Measurements from ENCODE around the gene BATF.

Gene BATF

DNA sequence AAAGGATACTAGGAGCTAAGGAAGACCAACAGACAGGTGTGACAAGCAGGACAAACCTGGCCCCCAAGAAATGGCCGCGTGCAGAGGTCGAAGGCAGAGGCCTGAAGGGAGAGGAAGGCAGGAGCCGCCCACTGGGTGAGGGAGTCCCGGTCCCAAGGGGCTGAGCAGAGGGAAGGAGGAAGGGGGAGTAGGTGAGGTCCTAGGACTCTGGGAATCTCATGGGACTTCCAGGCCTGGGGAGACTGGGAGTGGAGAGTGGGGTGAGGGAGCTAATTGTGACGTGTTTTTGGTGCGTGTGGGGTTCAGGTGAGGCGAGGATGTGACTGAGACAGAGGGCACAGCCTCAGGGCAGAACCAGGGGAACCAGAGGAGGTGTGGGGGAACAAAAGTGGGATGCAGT is 44.5 kb downstream of the BATF start:
- POLR2A ChIA-PET, result no interaction called here
- Histone ChIP-seq H3K4me3 (ENCODE audit: low read depth, low read length) (no peak overlapping the region), H3K9me3 (ENCODE audit: control insufficient read depth, insufficient read depth, low read depth, low read length) (no peaks in the 10 kb centered on the region), H3K4me1 (ENCODE audit: control insufficient read depth, insufficient read depth, low read length) (no peaks in the 10 kb centered on the region), H3K36me3 (ENCODE audit: control insufficient read depth in 2 of 2, insufficient read depth in 1 of 2, low read length in 2 of 2) (no peaks in the 10 kb centered on the region), H3K27ac (ENCODE audit: extremely low read depth, low read depth, low read length) (no peak overlapping the region)
- TF ChIP-seq ZNF654 (tag by site-specific recombination; IDR thresholded peaks at IDR 0.05; ENCODE audit: low read depth) (no peak), ZFHX2 (tag by site-specific recombination; conservative IDR thresholded peaks at IDR 0.05) (0 out of 2 replicates have a peak, but pooled peaks have one; percentile 17)
- CTCF ChIA-PET, result interaction anchor here (0.6 to 0.9 kb wide), 4 partner anchors 10 to 1053 kb away, joined by 3 to 4 read pairs (median 3); no protein-coding TSS in a partner anchor

DNA sequence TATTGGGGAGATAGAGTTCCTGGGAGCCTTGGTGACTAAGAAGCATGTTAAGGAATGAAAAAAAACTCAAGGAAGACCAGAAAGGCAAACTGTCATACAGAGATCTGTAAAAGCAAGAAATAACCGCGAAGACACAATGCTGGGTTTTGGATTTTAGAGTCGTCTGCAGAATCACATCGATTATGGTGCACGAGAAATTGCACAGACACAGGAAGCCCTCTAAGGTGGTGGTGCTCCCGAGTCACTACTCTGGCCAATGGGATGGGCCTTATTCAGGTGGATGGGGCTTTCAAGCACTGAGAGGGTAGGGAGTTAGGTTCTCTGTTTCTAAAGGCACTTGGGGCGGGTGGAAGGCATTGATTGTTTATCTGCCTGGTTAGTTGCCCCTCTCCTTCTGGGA is 45.9 kb downstream of the BATF start:
- H3K36me3 ChIP-seq (ENCODE audit: control insufficient read depth in 2 of 2, insufficient read depth in 1 of 2, low read length in 2 of 2), result no peaks in the 10 kb centered on the region
- H3K9me3 ChIP-seq (ENCODE audit: control insufficient read depth, insufficient read depth, low read depth, low read length), result no peaks in the 10 kb centered on the region
- no peaks in the 10 kb centered on the region for H3K4me1 ChIP-seq (ENCODE audit: control insufficient read depth, insufficient read depth, low read length)
- ChIA-PET POLR2A (no interaction called here), CTCF (interaction anchor here (1.0 kb wide), 1 partner anchor 88 kb away, joined by 5 read pairs; no protein-coding TSS in a partner anchor)
- no peak overlapping the region for H3K27ac ChIP-seq (ENCODE audit: extremely low read depth, low read depth, low read length)
- TF ChIP-seq, protein P1, sequence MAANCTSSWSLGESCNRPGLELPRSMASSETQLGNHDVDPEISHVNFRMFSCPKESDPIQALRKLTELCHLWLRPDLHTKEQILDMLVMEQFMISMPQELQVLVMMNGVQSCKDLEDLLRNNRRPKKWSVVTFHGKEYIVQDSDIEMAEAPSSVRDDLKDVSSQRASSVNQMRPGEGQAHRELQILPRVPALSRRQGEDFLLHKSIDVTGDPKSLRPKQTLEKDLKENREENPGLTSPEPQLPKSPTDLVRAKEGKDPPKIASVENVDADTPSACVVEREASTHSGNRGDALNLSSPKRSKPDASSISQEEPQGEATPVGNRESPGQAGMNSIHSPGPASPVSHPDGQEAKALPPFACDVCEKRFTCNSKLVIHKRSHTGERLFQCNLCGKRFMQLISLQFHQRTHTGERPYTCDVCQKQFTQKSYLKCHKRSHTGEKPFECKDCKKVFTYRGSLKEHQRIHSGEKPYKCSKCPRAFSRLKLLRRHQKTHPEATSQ (tag by site-specific recombination; IDR thresholded peaks at IDR 0.05), result no peak
- TF ChIP-seq ZBTB8A (tag by site-specific recombination; IDR thresholded peaks at IDR 0.05) (no peak), ZNF211 (tag by site-specific recombination; IDR thresholded peaks at IDR 0.05; ENCODE audit: low read depth) (no peak), GLI2 (tag by site-specific recombination; IDR thresholded peaks at IDR 0.05; ENCODE audit: borderline replicate concordance, low read depth) (no peak), ZNF140 (tag by site-specific recombination; IDR thresholded peaks at IDR 0.05) (no peak), ZNF792 (tag by site-specific recombination; IDR thresholded peaks at IDR 0.05) (no peak), ZNF664 (tag by site-specific recombination; IDR thresholded peaks at IDR 0.05) (no peak), HOXA7 (CRISPR knock-in tag; IDR thresholded peaks at IDR 0.05; ENCODE audit: borderline replicate concordance) (no peak), ZNF10 (tag by site-specific recombination; IDR thresholded peaks at IDR 0.05) (no peak), ZNF777 (tag by site-specific recombination; IDR thresholded peaks at IDR 0.05; ENCODE audit: borderline replicate concordance) (no peak), ZNF548 (tag by site-specific recombination; IDR thresholded peaks at IDR 0.05) (no peak), ZNF184 (tag by site-specific recombination; IDR thresholded peaks at IDR 0.05) (no peak)
- TF ChIP-seq, protein P2, sequence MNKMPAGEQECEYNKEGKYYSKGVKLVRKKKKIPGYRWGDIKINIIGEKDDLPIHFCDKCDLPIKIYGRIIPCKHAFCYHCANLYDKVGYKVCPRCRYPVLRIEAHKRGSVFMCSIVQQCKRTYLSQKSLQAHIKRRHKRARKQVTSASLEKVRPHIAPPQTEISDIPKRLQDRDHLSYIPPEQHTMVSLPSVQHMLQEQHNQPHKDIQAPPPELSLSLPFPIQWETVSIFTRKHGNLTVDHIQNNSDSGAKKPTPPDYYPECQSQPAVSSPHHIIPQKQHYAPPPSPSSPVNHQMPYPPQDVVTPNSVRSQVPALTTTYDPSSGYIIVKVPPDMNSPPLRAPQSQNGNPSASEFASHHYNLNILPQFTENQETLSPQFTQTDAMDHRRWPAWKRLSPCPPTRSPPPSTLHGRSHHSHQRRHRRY (tag by site-specific recombination; IDR thresholded peaks at IDR 0.05), result no peak
- TF ChIP-seq, protein P3, sequence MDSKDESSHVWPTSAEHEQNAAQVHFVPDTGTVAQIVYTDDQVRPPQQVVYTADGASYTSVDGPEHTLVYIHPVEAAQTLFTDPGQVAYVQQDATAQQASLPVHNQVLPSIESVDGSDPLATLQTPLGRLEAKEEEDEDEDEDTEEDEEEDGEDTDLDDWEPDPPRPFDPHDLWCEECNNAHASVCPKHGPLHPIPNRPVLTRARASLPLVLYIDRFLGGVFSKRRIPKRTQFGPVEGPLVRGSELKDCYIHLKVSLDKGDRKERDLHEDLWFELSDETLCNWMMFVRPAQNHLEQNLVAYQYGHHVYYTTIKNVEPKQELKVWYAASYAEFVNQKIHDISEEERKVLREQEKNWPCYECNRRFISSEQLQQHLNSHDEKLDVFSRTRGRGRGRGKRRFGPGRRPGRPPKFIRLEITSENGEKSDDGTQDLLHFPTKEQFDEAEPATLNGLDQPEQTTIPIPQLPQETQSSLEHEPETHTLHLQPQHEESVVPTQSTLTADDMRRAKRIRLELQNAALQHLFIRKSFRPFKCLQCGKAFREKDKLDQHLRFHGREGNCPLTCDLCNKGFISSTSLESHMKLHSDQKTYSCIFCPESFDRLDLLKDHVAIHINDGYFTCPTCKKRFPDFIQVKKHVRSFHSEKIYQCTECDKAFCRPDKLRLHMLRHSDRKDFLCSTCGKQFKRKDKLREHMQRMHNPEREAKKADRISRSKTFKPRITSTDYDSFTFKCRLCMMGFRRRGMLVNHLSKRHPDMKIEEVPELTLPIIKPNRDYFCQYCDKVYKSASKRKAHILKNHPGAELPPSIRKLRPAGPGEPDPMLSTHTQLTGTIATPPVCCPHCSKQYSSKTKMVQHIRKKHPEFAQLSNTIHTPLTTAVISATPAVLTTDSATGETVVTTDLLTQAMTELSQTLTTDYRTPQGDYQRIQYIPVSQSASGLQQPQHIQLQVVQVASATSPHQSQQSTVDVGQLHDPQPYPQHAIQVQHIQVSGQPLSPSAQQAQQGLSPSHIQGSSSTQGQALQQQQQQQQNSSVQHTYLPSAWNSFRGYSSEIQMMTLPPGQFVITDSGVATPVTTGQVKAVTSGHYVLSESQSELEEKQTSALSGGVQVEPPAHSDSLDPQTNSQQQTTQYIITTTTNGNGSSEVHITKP (tag by site-specific recombination; IDR thresholded peaks at IDR 0.05), result no peak
- TF ChIP-seq, protein P4, sequence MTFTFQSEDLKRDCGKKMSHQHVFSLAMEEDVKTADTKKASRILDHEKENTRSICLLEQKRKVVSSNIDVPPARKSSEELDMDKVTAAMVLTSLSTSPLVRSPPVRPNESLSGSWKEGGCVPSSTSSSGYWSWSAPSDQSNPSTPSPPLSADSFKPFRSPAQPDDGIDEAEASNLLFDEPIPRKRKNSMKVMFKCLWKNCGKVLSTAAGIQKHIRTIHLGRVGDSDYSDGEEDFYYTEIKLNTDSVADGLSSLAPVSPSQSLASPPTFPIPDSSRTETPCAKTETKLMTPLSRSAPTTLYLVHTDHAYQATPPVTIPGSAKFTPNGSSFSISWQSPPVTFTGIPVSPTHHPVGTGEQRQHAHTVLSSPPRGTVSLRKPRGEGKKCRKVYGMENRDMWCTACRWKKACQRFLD (tag by site-specific recombination; IDR thresholded peaks at IDR 0.05), result no peak
- TF ChIP-seq, protein P5, sequence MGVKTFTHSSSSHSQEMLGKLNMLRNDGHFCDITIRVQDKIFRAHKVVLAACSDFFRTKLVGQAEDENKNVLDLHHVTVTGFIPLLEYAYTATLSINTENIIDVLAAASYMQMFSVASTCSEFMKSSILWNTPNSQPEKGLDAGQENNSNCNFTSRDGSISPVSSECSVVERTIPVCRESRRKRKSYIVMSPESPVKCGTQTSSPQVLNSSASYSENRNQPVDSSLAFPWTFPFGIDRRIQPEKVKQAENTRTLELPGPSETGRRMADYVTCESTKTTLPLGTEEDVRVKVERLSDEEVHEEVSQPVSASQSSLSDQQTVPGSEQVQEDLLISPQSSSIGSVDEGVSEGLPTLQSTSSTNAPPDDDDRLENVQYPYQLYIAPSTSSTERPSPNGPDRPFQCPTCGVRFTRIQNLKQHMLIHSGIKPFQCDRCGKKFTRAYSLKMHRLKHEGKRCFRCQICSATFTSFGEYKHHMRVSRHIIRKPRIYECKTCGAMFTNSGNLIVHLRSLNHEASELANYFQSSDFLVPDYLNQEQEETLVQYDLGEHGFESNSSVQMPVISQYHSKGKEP (tag by site-specific recombination; IDR thresholded peaks at IDR 0.05), result no peak
- no peak overlapping the region for H3K4me3 ChIP-seq (ENCODE audit: low read depth, low read length)
